Upper lobe of right lung (tissue), 1 donor: ENCODE measurements around the gene FHIT. TPM values are rescaled to one million over a fixed set of nuclear protein-coding genes. Genes with fewer than 3 reads are reported as not detected.

Experiments
- ATAC-seq: fragments of 200-7000 bp; cut with Tn5 transposase; one replicate; pipeline ENCODE4 v1.9.1; 2020; ENCODE audit warnings: mild to moderate bottlenecking, moderate library complexity
- DNase-seq: peaks from one replicate; pipeline ENCODE4 v3.0.0-alpha.2; 2020
- H3K27ac ChIP-seq: fragments of 200-600 bp; one replicate; pipeline ENCODE4 v1.8.0; 2022
- H3K27me3 ChIP-seq: fragments of 200-600 bp; one replicate; pipeline ENCODE4 v1.8.0; 2022; ENCODE audit warnings: mild to moderate bottlenecking
- H3K36me3 ChIP-seq: fragments of 200-600 bp; one replicate; pipeline ENCODE4 v1.8.0; 2022
- H3K4me1 ChIP-seq: fragments of 200-600 bp; one replicate; pipeline ENCODE4 v1.8.0; 2022
- H3K4me3 ChIP-seq: fragments of 200-600 bp; one replicate; pipeline ENCODE4 v1.8.0; 2022; ENCODE audit warnings: mild to moderate bottlenecking
- H3K9me3 ChIP-seq: fragments of 200-600 bp; one replicate; pipeline ENCODE4 v1.8.0; 2022
- CTCF ChIP-seq: fragments of 200-600 bp; IDR thresholded peaks from one replicate; pipeline ENCODE4 v1.8.0; 2022; ENCODE audit warnings: antibody characterized with exemption
- intact Hi-C: fragments of 100-400 bp; cut with DNase I; formaldehyde crosslinking; loops from one replicate; pipeline ENCODE4 v1.11.0; 2022
- total RNA-seq: library from RNA; stranded (reverse); fragmentation: NEBNext Ultra II Directional; extraction: Animal tissue kit (Norgen Biotek cat#: 25700); gene quantifications from one replicate; pipeline ENCODE4 v1.2.1, GENCODE V29; 2021
- donor health status: DM: no; HTN: yes; CAD: no; lungs with severe emphysema.

FHIT gene
- total RNA-seq, 1 donor from 2014 or later = 9.6 TPM

GRCh38 chr3:60707452-60708020 is 543.7 kb downstream of the FHIT start:
- intact Hi-C loops = no loop called here
- Histone ChIP-seq H3K4me3 (no peak overlapping the region), H3K9me3 (no peaks in the 10 kb centered on the region), H3K4me1 (no peaks in the 10 kb centered on the region), H3K27ac (no peak overlapping the region), H3K27me3 (no peaks in the 10 kb centered on the region), H3K36me3 (no peaks in the 10 kb centered on the region)
- no peak for ATAC-seq
- TF ChIP-seq CTCF = no peak
- DNase-seq = no peak

GRCh38 chr3:60703956-60704736 is 547.1 kb downstream of the FHIT start:
- H3K4me1 ChIP-seq = no peaks in the 10 kb centered on the region
- intact Hi-C loops = no loop called here
- no peak overlapping the region for H3K4me3 ChIP-seq
- H3K9me3 ChIP-seq = no peaks in the 10 kb centered on the region
- ATAC-seq = no peak
- TF ChIP-seq CTCF = no peak
- H3K36me3 ChIP-seq = no peaks in the 10 kb centered on the region
- no peak for DNase-seq
- H3K27ac ChIP-seq = no peak overlapping the region
- H3K27me3 ChIP-seq = no peaks in the 10 kb centered on the region

GRCh38 chr3:60703008-60703407 is 548.2 kb downstream of the FHIT start:
- no peak overlapping the region for H3K27ac ChIP-seq
- ATAC-seq (no peak), DNase-seq (no peak)
- H3K4me1 ChIP-seq = no peaks in the 10 kb centered on the region
- H3K27me3 ChIP-seq = no peaks in the 10 kb centered on the region
- no peaks in the 10 kb centered on the region for H3K9me3 ChIP-seq
- no peak overlapping the region for H3K4me3 ChIP-seq
- TF ChIP-seq CTCF = no peak
- H3K36me3 ChIP-seq = no peaks in the 10 kb centered on the region
- intact Hi-C loops = no loop called here

GRCh38 chr3:60698117-60698516 is 553.1 kb downstream of the FHIT start:
- no peaks in the 10 kb centered on the region for H3K9me3 ChIP-seq
- H3K4me3 ChIP-seq = no peak overlapping the region
- no peak for DNase-seq
- H3K36me3 ChIP-seq = no peaks in the 10 kb centered on the region
- no peaks in the 10 kb centered on the region for H3K27me3 ChIP-seq
- no peak for TF ChIP-seq CTCF
- intact Hi-C loops = no loop called here
- ATAC-seq = no peak
- no peak overlapping the region for H3K27ac ChIP-seq
- no peaks in the 10 kb centered on the region for H3K4me1 ChIP-seq

GRCh38 chr3:60697132-60697531 is 554.1 kb downstream of the FHIT start:
- ATAC-seq (no peak), DNase-seq (no peak)
- Histone ChIP-seq H3K4me1 (no peaks in the 10 kb centered on the region), H3K36me3 (no peaks in the 10 kb centered on the region), H3K4me3 (no peak overlapping the region), H3K27me3 (no peaks in the 10 kb centered on the region), H3K9me3 (no peaks in the 10 kb centered on the region), H3K27ac (no peak overlapping the region)
- TF ChIP-seq CTCF = no peak
- intact Hi-C loops = no loop called here
